Bronchial epithelial cell (primary cell): ENCODE data around the gene MOV10L1. TPM values are rescaled to one million over a fixed set of nuclear protein-coding genes. Genes with fewer than 3 reads are reported as not detected.

ENCODE experiments used
- DNase-seq: peaks from one replicate; pipeline ENCODE4 v3.0.0-alpha.2; 2010; ENCODE audit warnings: low read depth
- FAIRE-seq: peaks from 2 replicates; lab custom pipeline; 2011; peaks lifted over from hg19 to GRCh38; lab: Jason Lieb, UNC
- H3K27me3 ChIP-seq: 2 replicates; pipeline ENCODE4 v1.5.1; 2011; ENCODE audit warnings: low read length; ENCODE audit not compliant: control insufficient read depth, insufficient read depth
- H3K36me3 ChIP-seq: 2 replicates; pipeline ENCODE4 v1.5.1; 2011; ENCODE audit warnings: low read length; ENCODE audit not compliant: control insufficient read depth, insufficient read depth
- H3K4me3 ChIP-seq: 2 replicates; pipeline ENCODE4 v1.5.1; 2011; ENCODE audit warnings: mild to moderate bottlenecking, low read depth, low read length, control low read depth
- CTCF ChIP-seq: IDR thresholded peaks from 2 replicates; pipeline ENCODE4 v1.5.1; 2011; ENCODE audit warnings: mild to moderate bottlenecking, moderate library complexity, low read length, control low read depth, inconsistent platforms; ENCODE audit not compliant: insufficient read depth, severe bottlenecking
- total RNA-seq: library from RNA; depleted of rRNA; stranded (reverse); fragments of >200 nt; gene quantifications from 2 replicates; pipeline ENCODE4 v1.2.1, GENCODE V29; 2014

MOV10L1 gene
- total RNA-seq, 1 donor from 2014 or later: 0.26 TPM

DNA sequence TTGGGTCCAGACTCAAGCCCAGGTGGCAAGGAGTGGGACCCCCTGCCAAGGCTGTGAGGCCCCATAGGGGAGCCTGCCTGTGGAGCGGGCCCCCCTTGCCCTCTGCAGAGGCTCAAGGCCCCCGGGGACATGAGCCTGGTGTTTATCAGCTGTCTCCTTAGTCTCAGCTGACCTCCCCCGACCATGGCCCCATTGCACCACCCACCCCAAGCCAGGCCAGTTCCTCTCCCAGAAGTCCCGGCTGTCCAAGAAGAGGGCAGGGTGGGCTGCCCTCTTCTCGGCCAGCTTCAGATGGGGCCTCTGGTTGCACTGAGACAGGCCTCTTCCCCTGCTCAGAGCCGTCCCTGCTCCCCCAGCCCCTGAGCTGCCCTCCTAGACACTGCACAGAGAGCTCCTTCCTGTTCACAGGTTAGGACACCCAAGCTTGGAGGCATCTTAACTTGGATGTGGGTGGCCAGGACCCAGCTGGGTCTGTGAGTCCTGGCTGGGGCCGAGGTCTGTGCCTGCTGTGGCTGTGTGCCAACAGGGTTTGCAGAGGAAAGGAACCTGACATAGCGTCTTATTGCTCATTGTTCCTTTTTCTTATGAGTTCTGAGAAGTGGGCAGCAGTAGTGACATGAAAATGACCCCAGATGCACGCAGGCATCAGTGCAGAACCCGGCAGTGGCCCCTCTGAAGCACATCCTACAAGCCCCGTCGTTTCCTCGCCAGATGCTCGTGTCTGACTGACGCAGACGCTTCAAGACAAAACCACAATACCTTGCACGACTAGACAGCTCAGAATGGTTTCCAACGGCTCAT, 101.3 kb downstream of the MOV10L1 start:
- peak; percentile 79 for FAIRE-seq
- no peak for DNase-seq
- H3K4me3 ChIP-seq: peak overlapping the region; percentile 28
- no peak for TF ChIP-seq CTCF
- no peaks in the 10 kb centered on the region for H3K27me3 ChIP-seq
- H3K36me3 ChIP-seq: peaks cover 21% of the 10 kb centered on the region

- Histone ChIP-seq H3K27me3 (no peaks in the 10 kb centered on the region), H3K36me3 (peaks cover 28% of the 10 kb centered on the region), H3K4me3 (no peak overlapping the region)
- DNase-seq (no peak), FAIRE-seq (no peak)
- no peak for TF ChIP-seq CTCF
Observed at GRCh38 chr22:50192436-50193204, 102.8 kb downstream of the MOV10L1 start.

GRCh38 chr22:50193621-50194020, 103.8 kb downstream of the MOV10L1 start:
- Histone ChIP-seq H3K4me3 (no peak overlapping the region), H3K36me3 (peaks cover 29% of the 10 kb centered on the region), H3K27me3 (no peaks in the 10 kb centered on the region)
- FAIRE-seq (no peak), DNase-seq (no peak)
- no peak for TF ChIP-seq CTCF

DNA sequence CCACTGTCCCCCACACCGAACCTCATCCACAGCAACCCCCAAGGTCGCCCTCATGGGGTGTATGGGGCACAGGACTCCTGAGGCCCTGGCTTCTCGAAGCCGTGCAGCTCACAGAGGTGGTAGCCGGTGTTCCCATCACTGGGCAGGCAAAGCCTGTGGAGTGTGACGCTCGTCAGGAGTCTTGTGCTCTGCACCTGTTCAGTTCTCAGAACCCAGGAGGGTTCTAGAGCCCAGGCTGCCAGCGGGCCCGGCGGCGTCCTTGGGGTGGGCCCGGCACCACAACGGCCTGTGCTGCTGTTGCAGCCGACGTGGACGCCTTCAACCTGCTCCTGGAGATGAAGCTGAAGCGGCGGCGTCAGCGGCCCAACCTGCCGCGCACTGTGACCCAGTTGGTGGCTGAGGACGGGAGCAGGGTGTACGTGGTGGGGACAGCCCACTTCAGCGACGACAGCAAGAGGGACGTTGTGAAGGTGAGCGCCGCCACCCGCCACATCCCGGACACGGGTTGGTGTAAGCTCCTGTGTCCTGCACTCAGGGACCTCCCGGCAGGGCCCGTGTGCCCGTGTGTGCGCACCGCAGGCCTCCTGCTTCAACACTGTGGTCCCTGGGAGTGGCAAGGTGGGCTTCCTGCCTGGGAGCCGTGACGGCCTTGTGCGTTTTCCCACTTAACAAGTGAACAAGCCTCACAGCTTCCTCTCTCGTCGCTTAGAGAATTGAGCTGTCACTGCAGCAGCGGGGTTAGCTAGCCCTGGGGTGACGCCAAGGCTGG, 104.4 kb downstream of the MOV10L1 start:
- no peak for TF ChIP-seq CTCF
- FAIRE-seq (no peak), DNase-seq (no peak)
- Histone ChIP-seq H3K36me3 (peaks cover 29% of the 10 kb centered on the region), H3K4me3 (no peak overlapping the region), H3K27me3 (no peaks in the 10 kb centered on the region)

- Histone ChIP-seq H3K4me3 (no peak overlapping the region), H3K36me3 (peaks cover 28% of the 10 kb centered on the region), H3K27me3 (no peaks in the 10 kb centered on the region)
- no peak for TF ChIP-seq CTCF
- FAIRE-seq (no peak), DNase-seq (no peak)
Observed at GRCh38 chr22:50196256-50196655, 106.5 kb downstream of the MOV10L1 start.
